Measurements from ENCODE around the gene NR1I3.
"Not testable (repeated sequence)": the region's sequence is repeated elsewhere in the genome, so short reads cannot be mapped to it uniquely, and the experiment has no call there.

NR1I3 gene

GRCh38 chr1:161251579-161251978 lies 13.6 kb upstream of the NR1I3 start:
- DNase-seq (ENCODE audit: extremely low spot score) = no peak
- POLR2A ChIA-PET = no interaction called here
- CTCF ChIA-PET = no interaction called here
- no peak for TF ChIP-seq CTCF (IDR thresholded peaks at IDR 0.05; ENCODE audit: control extremely low read depth, extremely low read depth, low read depth, missing control alignments)

- no peak for DNase-seq (ENCODE audit: extremely low spot score)
- TF ChIP-seq CTCF (IDR thresholded peaks at IDR 0.05; ENCODE audit: control extremely low read depth, extremely low read depth, low read depth, missing control alignments) = no peak
- CTCF ChIA-PET = interaction anchor here (3.0 to 4.1 kb wide), 3 partner anchors 20 to 40 kb away, joined by 9 to 47 read pairs (median 18); partner anchors contain the start of gene TOMM40L
- POLR2A ChIA-PET = no interaction called here
Observed at GRCh38 chr1:161250829-161251228, 12.8 kb upstream of the NR1I3 start.

GRCh38 chr1:161250100-161250499 lies 12.1 kb upstream of the NR1I3 start:
- POLR2A ChIA-PET; DNase-seq (ENCODE audit: extremely low spot score): not testable (repeated sequence)
- CTCF ChIA-PET = interaction anchor here (3.0 to 4.1 kb wide), 3 partner anchors 20 to 41 kb away, joined by 9 to 47 read pairs (median 18); partner anchors contain the start of gene TOMM40L

- TF ChIP-seq CTCF (IDR thresholded peaks at IDR 0.05; ENCODE audit: control extremely low read depth, extremely low read depth, low read depth, missing control alignments) = no peak
- DNase-seq (ENCODE audit: extremely low spot score) = no peak
- CTCF ChIA-PET = interaction anchor here (1.9 kb wide), 1 partner anchor 46 kb away, joined by 5 read pairs; no protein-coding TSS in a partner anchor
- POLR2A ChIA-PET = no interaction called here
Observed at GRCh38 chr1:161244888-161245287, 6.9 kb upstream of the NR1I3 start.

GRCh38 chr1:161242313-161242712 lies 4.3 kb upstream of the NR1I3 start:
- ChIA-PET CTCF (interaction anchor here (1.0 to 1.2 kb wide), 2 partner anchors 15 to 45 kb away, joined by 3 read pairs; no protein-coding TSS in a partner anchor), POLR2A (no interaction called here)
- TF ChIP-seq CTCF (IDR thresholded peaks at IDR 0.05; ENCODE audit: control extremely low read depth, extremely low read depth, low read depth, missing control alignments) = no peak
- DNase-seq (ENCODE audit: extremely low spot score) = no peak

- DNase-seq (ENCODE audit: extremely low spot score) = no peak
- POLR2A ChIA-PET = no interaction called here
- CTCF ChIA-PET = interaction anchor here (1.0 to 1.3 kb wide), 3 partner anchors 11 to 45 kb away, joined by 3 read pairs; no protein-coding TSS in a partner anchor
- TF ChIP-seq CTCF (IDR thresholded peaks at IDR 0.05; ENCODE audit: control extremely low read depth, extremely low read depth, low read depth, missing control alignments) = no peak
Observed at GRCh38 chr1:161241682-161242081, 3.7 kb upstream of the NR1I3 start.

GRCh38 chr1:161235957-161236775 lies 1.8 kb downstream of the NR1I3 start:
- ChIA-PET CTCF (interaction anchor here (1.0 to 5.1 kb wide), 4 partner anchors 8 to 55 kb away, joined by 3 to 44 read pairs (median 4); partner anchors contain the start of gene TOMM40L), POLR2A (interaction anchor here (1.0 kb wide), 1 partner anchor 11 kb away, joined by 4 read pairs; no protein-coding TSS in a partner anchor)
- no peak for DNase-seq (ENCODE audit: extremely low spot score)
- TF ChIP-seq CTCF (IDR thresholded peaks at IDR 0.05; ENCODE audit: control extremely low read depth, extremely low read depth, low read depth, missing control alignments) = no peak
